HCT116 (cell line): ENCODE data around the gene SERP1. TPM values are rescaled to one million over a fixed set of nuclear protein-coding genes. Genes with fewer than 3 reads are reported as not detected.

ENCODE experiments used
- ATAC-seq: fragments of 200-7000 bp; cut with Tn5 transposase; 2 replicates; pipeline ENCODE4 v1.9.1; 2020; ENCODE audit warnings: mild to moderate bottlenecking, moderate library complexity
- BruUV-seq: library from RNA; stranded (reverse); fragments of 400-500 nt; replicated peaks from 2 replicates; lab custom pipeline; 2021; lab: Mats Ljungman, UMichigan
- CTCF ChIA-PET: fragments of 300-600 bp; sonication (Branson Sonifier 250); formaldehyde crosslinking; loops from one replicate; lab custom pipeline; 2021; ENCODE audit warnings: antibody characterized with exemption; lab: Charles Lee
- POLR2A ChIA-PET: fragments of 300-600, 350-600 bp; sonication (Branson Sonifier 250); formaldehyde crosslinking; loops from one replicate; lab custom pipeline; 2021; ENCODE audit warnings: antibody characterized with exemption; lab: Charles Lee
- RAD21 ChIA-PET, 2 experiments: fragments of 300-600 bp; sonication (Branson Sonifier 250); formaldehyde crosslinking; loops; one replicate each; lab custom pipeline; 2023; ENCODE audit warnings: low total read pairs in 2 of 2; ENCODE audit not compliant: uncharacterized antibody in 2 of 2, unreplicated experiment in 2 of 2, low non-redundant PET in 1 of 2; lab: Charles Lee
- DNase-seq: peaks from one replicate; pipeline ENCODE4 v3.0.0-alpha.2; 2010; ENCODE audit warnings: low read depth, low spot score
- H2AFZ ChIP-seq: fragments of 200-600 bp; shearing (Covaris generic), sonication (generic); 2 replicates; pipeline ENCODE4 v1.6.1; 2017; ENCODE audit warnings: low read depth, mixed run types, mixed read lengths, antibody characterized with exemption, low read length; ENCODE audit not compliant: poor library complexity, severe bottlenecking
- H3K27ac ChIP-seq: 2 replicates; pipeline ENCODE4 v1.5.1; 2012; ENCODE audit warnings: low read depth, low read length
- H3K27me3 ChIP-seq: fragments of 200-600 bp; sonication (generic); 2 replicates; pipeline ENCODE4 v1.6.1; 2016; ENCODE audit warnings: mixed run types, low read length, mixed read lengths; ENCODE audit not compliant: insufficient read depth
- H3K36me3 ChIP-seq, 2 experiments: fragments of 200-500 bp in 1 of 2; fragments of 200-600 bp in 1 of 2; sonication (Bioruptor generic) in 1 of 2; sonication (generic) in 1 of 2; 2 replicates each; pipeline versions ENCODE4 v1.5.1 to v1.6.1; 2014 to 2016; ENCODE audit warnings: low read length in 2 of 2, inconsistent platforms in 1 of 2, mixed read lengths in 1 of 2, mixed run types in 1 of 2; ENCODE audit not compliant: insufficient read depth in 2 of 2, control insufficient read depth in 1 of 2
- H3K4me1 ChIP-seq, 2 experiments: fragments of 200-600 bp in 1 of 2; sonication (generic) in 1 of 2; 2 replicates each; pipeline versions ENCODE4 v1.5.1 to v1.6.1; 2012 to 2017; ENCODE audit warnings: low read length in 2 of 2, inconsistent platforms in 1 of 2, mild to moderate bottlenecking in 1 of 2, mixed read lengths in 1 of 2, mixed run types in 1 of 2, moderate library complexity in 1 of 2; ENCODE audit not compliant: insufficient read depth in 2 of 2, control insufficient read depth in 1 of 2
- H3K4me2 ChIP-seq: fragments of 200-600 bp; sonication (generic); 2 replicates; pipeline ENCODE4 v1.6.1; 2017; ENCODE audit warnings: mixed run types, low read length, mixed read lengths
- H3K4me3 ChIP-seq, 2 experiments: fragments of 200-600 bp in 1 of 2; sonication (generic) in 1 of 2; replicated peaks in 1 of 2; 2 replicates each; pipeline ENCODE4 v1.5.1; 2011 to 2016; ENCODE audit warnings: low read length in 2 of 2, control low read depth in 1 of 2, low read depth in 1 of 2, mild to moderate bottlenecking in 1 of 2, mixed read lengths in 1 of 2, mixed run types in 1 of 2
- H3K79me2 ChIP-seq: fragments of 200-600 bp; sonication (generic); 2 replicates; pipeline ENCODE4 v1.6.1; 2017; ENCODE audit warnings: mild to moderate bottlenecking, mixed run types, low read length, moderate library complexity, mixed read lengths; ENCODE audit not compliant: insufficient read depth
- H3K9ac ChIP-seq: fragments of 200-600 bp; sonication (generic); 2 replicates; pipeline ENCODE4 v1.6.1; 2016; ENCODE audit warnings: low read length, mixed read lengths
- H3K9me2 ChIP-seq: fragments of 200-600 bp; sonication (generic), shearing (Covaris generic); 2 replicates; pipeline ENCODE4 v1.6.1; 2017; ENCODE audit warnings: mixed run types, mild to moderate bottlenecking, moderate library complexity; ENCODE audit not compliant: insufficient read depth
- H3K9me3 ChIP-seq, 2 experiments: fragments of 200-500 bp in 1 of 2; fragments of 200-600 bp in 1 of 2; sonication (Bioruptor generic) in 1 of 2; sonication (generic) in 1 of 2; 2 replicates each; pipeline ENCODE4 v1.6.1; 2014 to 2017; ENCODE audit warnings: low read length in 2 of 2, mixed read lengths in 2 of 2, inconsistent platforms in 1 of 2, low read depth in 1 of 2, mild to moderate bottlenecking in 1 of 2, mixed run types in 1 of 2, moderate library complexity in 1 of 2; ENCODE audit not compliant: control insufficient read depth in 1 of 2, insufficient read depth in 1 of 2
- H4K20me1 ChIP-seq: fragments of 200-600 bp; sonication (generic), shearing (Covaris generic); 2 replicates; pipeline ENCODE4 v1.6.1; 2017; ENCODE audit warnings: mixed run types, mild to moderate bottlenecking, moderate library complexity; ENCODE audit not compliant: insufficient read depth
- CEBPB ChIP-seq: IDR thresholded peaks from 2 replicates; pipeline ENCODE4 v1.6.1; 2012; ENCODE audit warnings: low read depth
- EGR1 ChIP-seq: IDR thresholded peaks from 2 replicates; pipeline ENCODE4 v1.6.1; 2012; ENCODE audit warnings: low read depth
- ELF1 ChIP-seq: IDR thresholded peaks from 2 replicates; pipeline ENCODE4 v1.6.1; 2012; ENCODE audit warnings: low read depth, borderline replicate concordance
- FOSL1 ChIP-seq: IDR thresholded peaks from 2 replicates; pipeline ENCODE4 v1.6.1; 2012; ENCODE audit warnings: low read depth
- MAX ChIP-seq: IDR thresholded peaks from 2 replicates; pipeline ENCODE4 v1.6.1; 2012
- POLR2A ChIP-seq: IDR thresholded peaks from 2 replicates; pipeline ENCODE4 v1.7.0; 2011; ENCODE audit warnings: borderline replicate concordance; ENCODE audit not compliant: insufficient read depth, insufficient read length; ENCODE audit errors: extremely low read depth
- POLR2AphosphoS5 ChIP-seq: IDR thresholded peaks from 2 replicates; pipeline ENCODE4 v1.6.1; 2011; ENCODE audit warnings: mild to moderate bottlenecking, low read depth, low read length, moderate library complexity
- RAD21 ChIP-seq: IDR thresholded peaks from 2 replicates; pipeline ENCODE4 v1.6.1; 2012; ENCODE audit warnings: low read depth, mild to moderate bottlenecking
- REST ChIP-seq: IDR thresholded peaks from 2 replicates; pipeline ENCODE4 v1.6.1; 2012; ENCODE audit warnings: low read depth
- SIN3A ChIP-seq: IDR thresholded peaks from 2 replicates; pipeline ENCODE4 v1.6.1; 2012; ENCODE audit warnings: low read depth
- SP1 ChIP-seq: IDR thresholded peaks from 2 replicates; pipeline ENCODE4 v1.6.1; 2012; ENCODE audit warnings: low read depth
- SRF ChIP-seq: IDR thresholded peaks from 2 replicates; pipeline ENCODE4 v1.6.1; 2012; ENCODE audit warnings: low read depth
- TCF7L2 ChIP-seq: IDR thresholded peaks from 2 replicates; pipeline ENCODE4 v1.7.0; 2011; ENCODE audit warnings: borderline replicate concordance, inconsistent platforms; ENCODE audit not compliant: insufficient read depth, insufficient read length; ENCODE audit errors: extremely low read depth
- YY1 ChIP-seq: IDR thresholded peaks from 2 replicates; pipeline ENCODE4 v1.6.1; 2011; ENCODE audit warnings: low read length, low read depth, moderate library complexity, mild to moderate bottlenecking; ENCODE audit not compliant: insufficient replicate concordance; ENCODE audit errors: extremely low read depth
- ZBTB33 ChIP-seq: IDR thresholded peaks from 2 replicates; pipeline ENCODE4 v1.6.1; 2011; ENCODE audit warnings: mild to moderate bottlenecking, low read length, moderate library complexity; ENCODE audit not compliant: insufficient replicate concordance; ENCODE audit errors: extremely low read depth
- ZNF274 ChIP-seq: fragments of 200-500 bp; sonication (Bioruptor generic); IDR thresholded peaks from 2 replicates; pipeline ENCODE4 v1.6.1; 2014; ENCODE audit warnings: mild to moderate bottlenecking, low read depth, low read length, inconsistent platforms
- intact Hi-C: fragments of 100-400 bp; cut with micrococcal nuclease; formaldehyde crosslinking; loops from 2 replicates; pipeline ENCODE4 v1.10.0; 2022
- total RNA-seq: library from RNA; stranded (reverse); gene quantifications from one replicate; pipeline ENCODE4 v1.2.1, GENCODE V29; 2021; ENCODE audit not compliant: unreplicated experiment

Gene SERP1
- total RNA-seq, 1 experiment from 2014 or later, result 69.1 TPM

GRCh38 chr3:150540991-150541390 is 5.3 kb downstream of the SERP1 start:
- H3K79me2 ChIP-seq, result peaks cover 46% of the 10 kb centered on the region
- no peak overlapping the region for H3K9ac ChIP-seq
- H3K9me2 ChIP-seq, result no peaks in the 10 kb centered on the region
- no TSS peak for BruUV-seq
- intact Hi-C loops, result no loop called here
- no peak for DNase-seq
- H3K27me3 ChIP-seq, result no peaks in the 10 kb centered on the region
- H3K36me3 ChIP-seq, result peaks cover 10 to 25% of the 10 kb centered on the region in 2 experiments; a peak in 2 of 4 replicates
- no peaks in the 10 kb centered on the region for H4K20me1 ChIP-seq
- no peak for ATAC-seq
- CTCF ChIA-PET, result no interaction called here
- H3K9me3 ChIP-seq, result no peaks in the 10 kb centered on the region
- no peak overlapping the region for H2AFZ ChIP-seq
- TF ChIP-seq EGR1, result no peak
- no peak for TF ChIP-seq SP1
- TF ChIP-seq ZBTB33, result no peak
- H3K4me2 ChIP-seq, result no peak overlapping the region
- POLR2A ChIA-PET, result no interaction called here
- RAD21 ChIA-PET, result no interaction called here
- peaks cover 2 to 8% of the 10 kb centered on the region in 2 experiments; a peak in 2 of 4 replicates for H3K4me1 ChIP-seq
- no peak overlapping the region for H3K4me3 ChIP-seq
- no peak overlapping the region for H3K27ac ChIP-seq

GRCh38 chr3:150540297-150540696 is 6.0 kb downstream of the SERP1 start:
- Histone ChIP-seq H3K27ac (no peak overlapping the region), H3K36me3 (peaks cover 10 to 25% of the 10 kb centered on the region in 2 experiments; a peak in 2 of 4 replicates), H3K27me3 (no peaks in the 10 kb centered on the region), H3K4me3 (no peak overlapping the region), H3K9me2 (no peaks in the 10 kb centered on the region), H3K4me2 (no peak overlapping the region), H3K4me1 (peaks cover 2 to 8% of the 10 kb centered on the region in 2 experiments; a peak in 2 of 4 replicates), H3K9ac (no peak overlapping the region), H4K20me1 (no peaks in the 10 kb centered on the region), H3K79me2 (peaks cover 39% of the 10 kb centered on the region), H2AFZ (no peak overlapping the region), H3K9me3 (no peaks in the 10 kb centered on the region)
- BruUV-seq, result no TSS peak
- CTCF ChIA-PET, result no interaction called here
- ATAC-seq (no peak), DNase-seq (no peak)
- POLR2A ChIA-PET, result no interaction called here
- RAD21 ChIA-PET, result no interaction called here
- intact Hi-C loops, result no loop called here
- TF ChIP-seq ZNF274, result no peak
- no peak for TF ChIP-seq SIN3A
- TF ChIP-seq RAD21, result no peak
- no peak for TF ChIP-seq POLR2AphosphoS5
- TF ChIP-seq SP1, result no peak
- no peak for TF ChIP-seq YY1
- TF ChIP-seq ELF1, result no peak
- TF ChIP-seq SRF, result no peak
- TF ChIP-seq REST, result no peak
- no peak for TF ChIP-seq CEBPB
- no peak for TF ChIP-seq EGR1
- TF ChIP-seq TCF7L2, result no peak
- TF ChIP-seq FOSL1, result no peak
- no peak for TF ChIP-seq POLR2A
- TF ChIP-seq MAX, result no peak
